Occipital lobe (tissue), 2 donors: ENCODE measurements around the gene SLC39A10. TPM values are rescaled to one million over a fixed set of nuclear protein-coding genes. Genes with fewer than 3 reads are reported as not detected.
"Not testable (repeated sequence)": the region's sequence is repeated elsewhere in the genome, so short reads cannot be mapped to it uniquely, and the experiment has no call there.

ENCODE experiments used
- DNase-seq: peaks from one replicate; lab custom pipeline; 2025; lab: John Stamatoyannopoulos, UW
- total RNA-seq: library from RNA; depleted of rRNA; stranded (reverse); fragments of >200 nt; gene quantifications from one replicate; pipeline ENCODE4 v1.2.3, GENCODE V29; 2014

SLC39A10 gene
- total RNA-seq, 1 donor from 2014 or later: 154 TPM

- no peak for DNase-seq
Observed at GRCh38 chr2:195645413-195645812, 11.6 kb upstream of the SLC39A10 start.

GRCh38 chr2:195646424-195646823 lies 10.6 kb upstream of the SLC39A10 start:
- no peak for DNase-seq

DNA sequence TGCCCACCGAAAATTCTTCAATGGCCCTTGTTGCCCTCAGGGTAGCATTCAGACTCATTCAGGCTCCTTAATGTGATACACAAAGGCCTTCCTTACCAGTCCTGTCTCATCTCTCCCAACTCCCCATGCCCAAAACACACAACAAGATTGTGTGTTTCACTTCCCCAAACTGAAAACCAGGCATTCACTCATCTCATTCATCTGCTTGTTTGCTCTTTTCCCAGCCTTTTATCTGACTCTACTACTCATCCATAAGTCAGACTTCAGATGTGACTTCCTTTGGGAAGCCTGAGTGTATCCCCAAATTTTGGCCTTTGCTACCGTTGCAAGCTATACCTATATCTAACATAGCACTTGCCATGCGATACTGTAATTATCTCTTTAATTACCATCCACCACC lies 9.7 kb upstream of the SLC39A10 start:
- DNase-seq: no peak

GRCh38 chr2:195648370-195648769 lies 8.7 kb upstream of the SLC39A10 start:
- DNase-seq: not testable (repeated sequence)

- DNase-seq: no peak
Observed at GRCh38 chr2:195648787-195649186, 8.2 kb upstream of the SLC39A10 start.

DNA sequence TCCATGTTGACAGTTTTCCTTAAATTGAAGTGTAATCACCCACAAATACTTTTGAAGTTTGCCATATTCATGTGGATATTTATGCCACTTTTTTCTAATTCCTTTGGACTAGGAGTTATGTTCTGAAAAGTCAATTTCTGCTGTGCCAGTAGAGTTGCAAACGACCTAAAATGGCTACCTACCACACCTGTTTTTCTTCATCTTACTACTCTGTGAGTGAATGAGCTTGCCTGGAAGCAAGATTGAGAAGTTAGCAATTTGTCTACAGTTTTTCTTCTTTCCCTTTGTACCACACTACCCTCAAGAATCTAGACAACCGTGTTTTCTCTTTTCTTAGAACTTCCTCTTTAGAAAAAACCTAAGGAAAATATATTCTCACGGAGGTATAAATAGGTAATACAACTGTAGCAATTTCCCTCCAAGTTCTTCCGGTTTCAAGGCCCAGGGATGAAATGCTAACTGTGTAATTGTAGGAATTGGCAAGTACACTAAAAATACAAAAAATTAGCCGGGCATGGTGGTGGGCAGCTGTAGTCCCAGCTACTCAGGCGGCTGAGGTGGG lies 7.3 kb upstream of the SLC39A10 start:
- DNase-seq: no peak

DNA sequence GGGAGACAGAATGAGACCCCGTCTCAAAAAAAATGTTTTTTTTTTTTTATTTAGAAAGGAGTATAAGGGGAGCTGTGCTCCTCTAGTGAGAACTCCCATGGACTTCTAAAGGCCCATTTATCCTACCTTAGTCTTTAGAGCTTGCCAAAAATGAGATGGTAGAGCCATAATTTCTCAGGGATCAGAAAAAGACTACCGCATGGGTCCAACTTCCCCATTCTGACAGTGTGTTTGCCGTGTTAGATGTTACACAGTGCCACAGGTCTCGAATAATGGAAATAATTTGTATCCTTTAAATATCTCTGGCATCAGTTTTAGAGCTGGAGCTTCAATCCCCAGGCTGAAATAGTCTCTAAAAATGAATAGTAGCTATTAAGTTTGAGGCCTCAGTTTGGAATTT lies 6.0 kb upstream of the SLC39A10 start:
- DNase-seq: no peak

- no peak for DNase-seq
Observed at GRCh38 chr2:195652911-195653310, 4.1 kb upstream of the SLC39A10 start.

DNA sequence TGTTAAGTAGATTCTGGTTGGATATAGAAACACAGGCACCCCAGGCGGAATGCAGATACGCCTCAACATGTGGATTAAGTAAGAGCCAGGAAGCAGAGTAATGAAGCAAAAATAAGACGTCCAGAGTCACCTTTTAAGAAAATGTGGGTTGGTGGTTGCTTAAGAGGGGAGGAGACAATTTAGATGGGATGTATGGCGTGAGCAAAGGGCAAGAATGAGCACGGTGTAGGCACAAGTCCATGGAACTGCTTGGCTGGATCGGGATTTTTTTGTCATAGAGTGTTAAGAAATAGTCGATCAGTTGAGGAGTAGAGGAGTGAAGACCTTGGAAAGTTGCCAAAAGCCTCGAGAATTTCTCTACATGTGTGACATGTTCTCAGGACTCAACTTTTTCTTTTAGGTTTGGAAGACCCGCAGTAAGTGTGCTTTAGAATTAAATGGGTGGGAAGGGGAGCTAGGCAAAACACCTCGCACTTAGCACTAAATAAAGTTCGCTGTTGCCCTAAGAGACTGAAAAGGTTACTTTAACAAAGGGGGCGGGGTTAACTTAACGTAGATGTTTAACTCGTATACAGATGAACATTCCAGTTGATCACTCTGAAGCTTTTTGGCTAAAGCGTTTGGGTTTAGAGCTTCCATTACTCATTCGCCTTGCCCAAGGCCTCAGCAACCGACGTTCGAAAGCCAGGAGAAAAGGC lies 716 bp upstream of the SLC39A10 start:
- no peak for DNase-seq

- DNase-seq: peak; percentile 55
Observed at GRCh38 chr2:195657634-195658540, 861 bp downstream of the SLC39A10 start.

DNA sequence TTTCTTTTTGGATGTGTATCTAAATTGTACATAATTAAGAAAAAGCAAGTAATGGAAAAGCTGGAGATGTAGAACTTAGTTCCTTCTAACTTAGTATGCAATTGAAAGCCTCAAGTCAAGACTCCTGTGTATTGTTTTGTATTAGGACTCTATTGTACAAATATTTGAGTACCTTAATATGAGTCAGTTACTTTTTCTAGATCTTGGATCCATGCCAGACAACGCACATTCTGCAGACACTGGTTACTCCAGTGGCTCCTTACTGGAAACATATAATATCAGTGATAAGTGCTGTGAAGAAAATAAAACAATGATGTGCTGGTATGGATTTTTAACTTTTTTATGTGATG lies 1.5 kb downstream of the SLC39A10 start:
- DNase-seq: no peak

DNA sequence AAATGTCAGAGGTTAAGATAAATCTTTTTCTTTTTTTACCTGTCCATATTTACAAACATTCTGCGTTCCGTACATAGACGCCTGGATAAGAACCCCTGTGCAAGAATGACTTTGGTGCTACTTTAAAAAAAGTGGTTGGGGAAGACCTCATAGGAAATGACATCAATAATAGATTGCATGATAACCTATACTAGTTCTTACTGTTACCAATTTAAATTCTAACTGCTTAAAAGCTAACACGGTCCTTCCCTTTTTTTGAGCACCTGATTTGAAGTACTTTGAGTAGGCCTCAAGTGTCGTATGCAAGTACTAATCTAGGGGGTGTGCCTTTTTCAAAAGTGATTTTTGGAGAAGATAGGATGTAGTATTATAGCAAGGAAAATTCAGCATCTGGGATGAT lies 2.1 kb downstream of the SLC39A10 start:
- DNase-seq: no peak

GRCh38 chr2:195659982-195660890 lies 3.2 kb downstream of the SLC39A10 start:
- DNase-seq: peak; percentile 24

GRCh38 chr2:195662138-195662537 lies 5.1 kb downstream of the SLC39A10 start:
- no peak for DNase-seq

DNA sequence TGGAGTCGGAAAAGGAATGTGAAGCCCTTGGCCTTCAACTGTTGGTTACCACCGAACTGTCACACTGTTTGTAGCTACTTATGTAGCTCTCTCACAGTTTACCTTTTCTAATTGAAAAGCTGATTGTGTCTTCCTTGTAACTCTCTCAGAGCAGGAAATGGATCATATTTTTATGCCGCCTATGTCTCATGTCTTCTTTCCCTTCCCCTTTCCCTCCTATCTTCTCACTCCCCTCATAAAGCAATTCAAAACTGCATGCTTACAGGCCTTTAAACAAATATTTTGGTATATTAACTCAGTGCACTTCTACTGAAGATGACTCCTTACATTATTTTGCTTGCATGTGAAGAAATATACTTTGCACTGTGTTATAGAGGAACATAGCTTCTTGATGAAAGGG lies 6.0 kb downstream of the SLC39A10 start:
- no peak for DNase-seq

GRCh38 chr2:195664528-195664927 lies 7.5 kb downstream of the SLC39A10 start:
- no peak for DNase-seq

DNA sequence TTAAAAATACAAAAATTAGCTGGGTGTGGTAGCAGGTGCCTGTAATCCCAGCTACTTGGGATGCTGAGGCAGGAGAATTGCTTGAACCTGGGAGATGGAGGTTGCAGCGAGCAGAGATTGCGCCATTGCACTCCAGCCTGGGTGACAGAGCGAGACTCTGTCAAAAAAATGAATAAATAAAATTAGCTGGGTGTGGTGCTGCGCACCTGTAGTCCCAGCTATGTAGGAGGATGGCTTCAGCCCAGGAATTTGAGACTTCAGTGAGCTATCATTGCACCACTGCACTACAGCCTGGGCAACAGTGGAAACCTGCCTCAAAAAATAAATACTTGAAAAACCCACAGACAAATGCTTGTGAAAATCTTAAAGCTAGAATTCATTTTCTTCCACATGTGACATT lies 8.1 kb downstream of the SLC39A10 start:
- DNase-seq: not testable (repeated sequence)

DNA sequence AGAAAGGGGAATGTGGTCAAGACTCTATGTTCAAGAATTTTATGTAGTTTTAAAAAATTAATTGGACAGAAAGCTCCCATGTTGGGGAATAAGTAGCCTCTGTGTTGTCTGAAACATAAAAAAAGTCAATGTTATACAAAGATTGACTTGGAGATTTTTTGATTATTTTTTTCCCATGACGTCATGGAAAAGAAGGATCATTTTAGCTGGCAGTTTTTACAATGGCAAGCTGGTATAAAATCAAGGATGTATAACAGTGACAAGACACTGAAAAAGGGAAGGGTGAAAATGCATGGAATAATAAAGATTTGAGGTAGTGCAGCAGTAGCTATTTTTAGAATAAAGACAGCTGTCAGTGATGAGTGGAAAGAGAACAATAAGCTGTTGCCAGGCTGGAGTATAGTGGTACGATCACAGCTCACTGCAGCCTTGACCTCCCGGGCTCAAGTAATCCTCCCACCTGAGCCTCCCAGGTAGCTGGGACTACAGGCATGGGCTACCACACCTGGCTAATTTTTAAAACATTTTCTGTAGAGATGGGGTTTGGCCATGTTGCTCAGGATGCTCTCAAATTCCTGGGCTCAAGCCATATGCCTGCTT lies 9.2 kb downstream of the SLC39A10 start:
- DNase-seq: no peak

DNA sequence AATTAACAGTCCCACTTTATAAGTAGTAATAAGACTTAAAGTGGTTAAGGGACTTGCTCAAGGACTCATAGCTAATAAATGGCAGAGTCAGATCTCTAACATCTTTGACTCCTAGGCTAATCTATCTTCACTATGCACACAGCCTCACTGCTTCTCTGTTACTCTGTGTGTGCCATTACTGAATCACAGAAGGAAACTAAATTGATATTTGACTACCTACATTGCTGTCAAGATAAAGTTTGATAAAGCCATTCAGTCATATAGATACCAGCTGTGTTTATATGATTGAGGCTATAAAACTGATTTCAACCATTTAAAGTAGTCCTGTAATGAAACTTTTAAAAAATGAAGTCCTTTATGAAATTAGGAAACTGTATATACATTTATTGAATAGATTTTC lies 10.9 kb downstream of the SLC39A10 start:
- DNase-seq: no peak

GRCh38 chr2:195670191-195670590 lies 13.2 kb downstream of the SLC39A10 start:
- no peak for DNase-seq

GRCh38 chr2:195671563-195671962 lies 14.5 kb downstream of the SLC39A10 start:
- DNase-seq: no peak
